HG02973 (cell line): ENCODE results near the gene CACHD1.

ENCODE experiments used
- ATAC-seq: cut with Tn5 transposase; IDR thresholded peaks from one replicate; pipeline ENCODE4 v1.9.1; 2021; ENCODE audit warnings: moderate library complexity; ENCODE audit not compliant: unreplicated experiment

Gene CACHD1

GRCh38 chr1:64469977-64470664 lies at the start of gene CACHD1:
TSS of gene CACHD1 (plus strand) at chr1:64470129. CDS start at chr1:64470745, 616 bp downstream.
- peak; percentile 64 for ATAC-seq

GRCh38 chr1:64421377-64421776 lies 48.6 kb upstream of the CACHD1 start:
- no peak for ATAC-seq

GRCh38 chr1:64423526-64423925 lies 46.4 kb upstream of the CACHD1 start:
- ATAC-seq, result no peak

GRCh38 chr1:64424412-64424811 lies 45.5 kb upstream of the CACHD1 start:
- no peak for ATAC-seq

GRCh38 chr1:64425521-64425920 lies 44.4 kb upstream of the CACHD1 start:
- no peak for ATAC-seq

GRCh38 chr1:64426681-64427080 lies 43.2 kb upstream of the CACHD1 start:
- ATAC-seq, result no peak

- ATAC-seq, result no peak
Measured at GRCh38 chr1:64427879-64428278, 42.0 kb upstream of the CACHD1 start.

- ATAC-seq, result no peak
Measured at GRCh38 chr1:64433308-64433707, 36.6 kb upstream of the CACHD1 start.

- no peak for ATAC-seq
Measured at GRCh38 chr1:64433747-64434146, 36.2 kb upstream of the CACHD1 start.

GRCh38 chr1:64435000-64435399 lies 34.9 kb upstream of the CACHD1 start:
- no peak for ATAC-seq

GRCh38 chr1:64437453-64437852 lies 32.5 kb upstream of the CACHD1 start:
- no peak for ATAC-seq

- ATAC-seq, result no peak
Measured at GRCh38 chr1:64440183-64440826, 29.6 kb upstream of the CACHD1 start.

- no peak for ATAC-seq
Measured at GRCh38 chr1:64451440-64451839, 18.5 kb upstream of the CACHD1 start.

- ATAC-seq, result no peak
Measured at GRCh38 chr1:64453688-64454087, 16.2 kb upstream of the CACHD1 start.

GRCh38 chr1:64458915-64459314 lies 11.0 kb upstream of the CACHD1 start:
- no peak for ATAC-seq

GRCh38 chr1:64459743-64460142 lies 10.2 kb upstream of the CACHD1 start:
- no peak for ATAC-seq

- ATAC-seq, result no peak
Measured at GRCh38 chr1:64466033-64466432, 3.9 kb upstream of the CACHD1 start.

GRCh38 chr1:64469116-64469976 lies 583 bp upstream of the CACHD1 start:
- ATAC-seq, result no peak

GRCh38 chr1:64470665-64471217 lies 812 bp downstream of the CACHD1 start:
- ATAC-seq, result peak; percentile 23

- no peak for ATAC-seq
Measured at GRCh38 chr1:64471218-64472039, 1.5 kb downstream of the CACHD1 start.

- ATAC-seq, result no peak
Measured at GRCh38 chr1:64472040-64472376, 2.1 kb downstream of the CACHD1 start.
